ENCODE results near the gene RFX1.

DNA sequence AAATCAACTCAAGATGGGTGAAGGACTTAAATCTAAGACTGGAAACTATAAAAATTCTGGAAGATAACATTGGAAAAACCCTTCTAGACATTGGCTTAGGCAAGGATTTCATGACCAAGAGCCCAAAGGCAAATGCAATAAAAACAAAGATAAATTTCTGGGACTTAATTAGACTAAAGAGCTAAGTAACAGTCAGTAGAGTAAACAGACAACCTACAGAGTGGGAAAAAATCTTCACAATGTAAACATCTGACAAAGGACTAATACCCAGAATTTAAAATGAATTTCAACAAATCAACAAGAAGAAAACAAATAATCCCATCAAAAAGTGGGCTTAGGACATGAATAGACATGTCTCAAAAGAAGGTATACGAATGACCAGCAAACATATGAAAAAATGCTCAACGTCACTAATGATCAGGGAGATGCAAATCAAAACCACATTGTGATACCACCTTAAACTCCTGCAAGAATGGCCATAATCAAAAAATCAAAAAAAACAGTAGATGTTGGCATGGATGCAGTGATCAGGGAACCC lies 6.3 kb upstream of the RFX1 start:
- TF ChIP-seq, protein P1, sequence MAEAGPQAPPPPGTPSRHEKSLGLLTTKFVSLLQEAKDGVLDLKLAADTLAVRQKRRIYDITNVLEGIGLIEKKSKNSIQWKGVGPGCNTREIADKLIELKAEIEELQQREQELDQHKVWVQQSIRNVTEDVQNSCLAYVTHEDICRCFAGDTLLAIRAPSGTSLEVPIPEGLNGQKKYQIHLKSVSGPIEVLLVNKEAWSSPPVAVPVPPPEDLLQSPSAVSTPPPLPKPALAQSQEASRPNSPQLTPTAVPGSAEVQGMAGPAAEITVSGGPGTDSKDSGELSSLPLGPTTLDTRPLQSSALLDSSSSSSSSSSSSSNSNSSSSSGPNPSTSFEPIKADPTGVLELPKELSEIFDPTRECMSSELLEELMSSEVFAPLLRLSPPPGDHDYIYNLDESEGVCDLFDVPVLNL (CRISPR knock-in tag; IDR thresholded peaks at IDR 0.05; ENCODE audit: borderline replicate concordance, low read depth): no peak
- TF ChIP-seq GTF2I (CRISPR knock-in tag; conservative IDR thresholded peaks at IDR 0.05) (no peak), ZNF232 (CRISPR knock-in tag; IDR thresholded peaks at IDR 0.05) (no peak), CBFB (CRISPR knock-in tag; IDR thresholded peaks at IDR 0.05; ENCODE audit: low read depth) (no peak), ZNF416 (CRISPR knock-in tag; IDR thresholded peaks at IDR 0.05) (no peak), SP1 (CRISPR knock-in tag; conservative IDR thresholded peaks at IDR 0.05) (no peak)
- TF ChIP-seq, protein P2, sequence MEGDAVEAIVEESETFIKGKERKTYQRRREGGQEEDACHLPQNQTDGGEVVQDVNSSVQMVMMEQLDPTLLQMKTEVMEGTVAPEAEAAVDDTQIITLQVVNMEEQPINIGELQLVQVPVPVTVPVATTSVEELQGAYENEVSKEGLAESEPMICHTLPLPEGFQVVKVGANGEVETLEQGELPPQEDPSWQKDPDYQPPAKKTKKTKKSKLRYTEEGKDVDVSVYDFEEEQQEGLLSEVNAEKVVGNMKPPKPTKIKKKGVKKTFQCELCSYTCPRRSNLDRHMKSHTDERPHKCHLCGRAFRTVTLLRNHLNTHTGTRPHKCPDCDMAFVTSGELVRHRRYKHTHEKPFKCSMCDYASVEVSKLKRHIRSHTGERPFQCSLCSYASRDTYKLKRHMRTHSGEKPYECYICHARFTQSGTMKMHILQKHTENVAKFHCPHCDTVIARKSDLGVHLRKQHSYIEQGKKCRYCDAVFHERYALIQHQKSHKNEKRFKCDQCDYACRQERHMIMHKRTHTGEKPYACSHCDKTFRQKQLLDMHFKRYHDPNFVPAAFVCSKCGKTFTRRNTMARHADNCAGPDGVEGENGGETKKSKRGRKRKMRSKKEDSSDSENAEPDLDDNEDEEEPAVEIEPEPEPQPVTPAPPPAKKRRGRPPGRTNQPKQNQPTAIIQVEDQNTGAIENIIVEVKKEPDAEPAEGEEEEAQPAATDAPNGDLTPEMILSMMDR (IDR thresholded peaks at IDR 0.05): no peak
- TF ChIP-seq, protein P3, sequence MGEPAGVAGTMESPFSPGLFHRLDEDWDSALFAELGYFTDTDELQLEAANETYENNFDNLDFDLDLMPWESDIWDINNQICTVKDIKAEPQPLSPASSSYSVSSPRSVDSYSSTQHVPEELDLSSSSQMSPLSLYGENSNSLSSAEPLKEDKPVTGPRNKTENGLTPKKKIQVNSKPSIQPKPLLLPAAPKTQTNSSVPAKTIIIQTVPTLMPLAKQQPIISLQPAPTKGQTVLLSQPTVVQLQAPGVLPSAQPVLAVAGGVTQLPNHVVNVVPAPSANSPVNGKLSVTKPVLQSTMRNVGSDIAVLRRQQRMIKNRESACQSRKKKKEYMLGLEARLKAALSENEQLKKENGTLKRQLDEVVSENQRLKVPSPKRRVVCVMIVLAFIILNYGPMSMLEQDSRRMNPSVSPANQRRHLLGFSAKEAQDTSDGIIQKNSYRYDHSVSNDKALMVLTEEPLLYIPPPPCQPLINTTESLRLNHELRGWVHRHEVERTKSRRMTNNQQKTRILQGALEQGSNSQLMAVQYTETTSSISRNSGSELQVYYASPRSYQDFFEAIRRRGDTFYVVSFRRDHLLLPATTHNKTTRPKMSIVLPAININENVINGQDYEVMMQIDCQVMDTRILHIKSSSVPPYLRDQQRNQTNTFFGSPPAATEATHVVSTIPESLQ (CRISPR knock-in tag; IDR thresholded peaks at IDR 0.05): no peak
